ENCODE measurements around the gene XPO6. TPM values are rescaled to one million over a fixed set of nuclear protein-coding genes. Genes with fewer than 3 reads are reported as not detected.

XPO6 gene
- total RNA-seq, 4 donors from 2014 or later = 69.0 to 90.8 (median 76.0) TPM

- no peak overlapping the region for H3K27ac ChIP-seq
- no peak for DNase-seq
- no peaks in the 10 kb centered on the region for H3K9me3 ChIP-seq
- H3K27me3 ChIP-seq = no peaks in the 10 kb centered on the region
- WGBS, 2 donors = 83 to 84% methylated on average over 7 of the region's 7 CpGs
- TF ChIP-seq CTCF (IDR thresholded peaks at IDR 0.05) = no peak
- no peak for TF ChIP-seq POLR2A (IDR thresholded peaks at IDR 0.05)
- peaks cover 7 to 100% (median 55%) of the 10 kb centered on the region in 3 donors for H3K36me3 ChIP-seq
- intact Hi-C loops (cut with DNase I) = no loop called here
- no peaks in the 10 kb centered on the region for H3K4me1 ChIP-seq
- no peak overlapping the region for H3K4me3 ChIP-seq
Measured at GRCh38 chr16:28151180-28151579, 60.6 kb downstream of the XPO6 start.

- Histone ChIP-seq H3K36me3 (peaks cover 0 to 100% (median 43%) of the 10 kb centered on the region in 3 donors), H3K4me1 (no peaks in the 10 kb centered on the region), H3K27ac (no peak overlapping the region), H3K9me3 (no peaks in the 10 kb centered on the region), H3K4me3 (no peak overlapping the region), H3K27me3 (no peaks in the 10 kb centered on the region)
- intact Hi-C loops (cut with DNase I) = no loop called here
- no peak for DNase-seq
- TF ChIP-seq POLR2A (IDR thresholded peaks at IDR 0.05) (no peak), CTCF (IDR thresholded peaks at IDR 0.05) (no peak)
- WGBS, 2 donors = 89 to 91% methylated on average over 12 of the region's 12 CpGs
Measured at GRCh38 chr16:28149011-28149888, 62.5 kb downstream of the XPO6 start.

GRCh38 chr16:28146536-28146935 is 65.2 kb downstream of the XPO6 start:
- no peak overlapping the region for H3K27ac ChIP-seq
- intact Hi-C loops (cut with DNase I) = no loop called here
- no peak overlapping the region for H3K4me3 ChIP-seq
- H3K27me3 ChIP-seq = no peaks in the 10 kb centered on the region
- H3K4me1 ChIP-seq = peaks cover 0 to 11% (median 0%) of the 10 kb centered on the region in 3 donors
- WGBS, 2 donors = 76 to 91% methylated on average over 3 of the region's 3 CpGs
- TF ChIP-seq CTCF (IDR thresholded peaks at IDR 0.05) (no peak), POLR2A (IDR thresholded peaks at IDR 0.05) (no peak)
- no peak for DNase-seq
- peaks cover 0 to 98% (median 32%) of the 10 kb centered on the region in 3 donors for H3K36me3 ChIP-seq
- no peaks in the 10 kb centered on the region for H3K9me3 ChIP-seq

GRCh38 chr16:28145796-28146195 is 66.0 kb downstream of the XPO6 start:
- TF ChIP-seq POLR2A (IDR thresholded peaks at IDR 0.05) (no peak), CTCF (IDR thresholded peaks at IDR 0.05) (no peak)
- WGBS, 2 donors = 82 to 93% methylated on average over 2 of the region's 2 CpGs
- Histone ChIP-seq H3K4me3 (no peak overlapping the region), H3K36me3 (peaks cover 0 to 94% (median 27%) of the 10 kb centered on the region in 3 donors), H3K27ac (no peak overlapping the region), H3K9me3 (no peaks in the 10 kb centered on the region), H3K27me3 (no peaks in the 10 kb centered on the region), H3K4me1 (peaks cover 0 to 14% (median 0%) of the 10 kb centered on the region in 3 donors)
- DNase-seq = no peak
- intact Hi-C loops (cut with DNase I) = no loop called here
